Sigmoid colon (tissue), 7 donors: ENCODE measurements around the gene NHERF1. TPM values are rescaled to one million over a fixed set of nuclear protein-coding genes. Genes with fewer than 3 reads are reported as not detected.

ENCODE experiments used
- DNase-seq: peaks from one replicate; pipeline ENCODE4 v3.0.0-alpha.2; 2019
- H3K27ac ChIP-seq, 4 donors: fragments of 200-600 bp; sonication (generic); one replicate each; pipeline ENCODE4 v1.5.1; 2016 to 2019; ENCODE audit warnings: mild to moderate bottlenecking in 1 of 4
- H3K27me3 ChIP-seq, 3 donors: fragments of 200-600 bp; sonication (generic); one replicate each; pipeline ENCODE4 v1.5.1; 2019; ENCODE audit warnings: mild to moderate bottlenecking in 1 of 3
- H3K36me3 ChIP-seq, 4 donors: fragments of 200-600 bp; sonication (generic); one replicate each; pipeline ENCODE4 v1.5.1; 2016 to 2019
- H3K4me1 ChIP-seq, 4 donors: fragments of 200-600 bp; sonication (generic); one replicate each; pipeline ENCODE4 v1.5.1; 2017 to 2019
- H3K4me3 ChIP-seq, 4 donors: fragments of 200-600 bp; sonication (generic); one replicate each; pipeline ENCODE4 v1.5.1; 2017 to 2019; ENCODE audit warnings: mild to moderate bottlenecking in 2 of 4, moderate library complexity in 1 of 4
- H3K9me3 ChIP-seq, 4 donors: fragments of 200-600 bp in 3 of 4; sonication (generic) in 3 of 4; one replicate each; pipeline versions ENCODE4 v1.5.1 to v1.6.1; 2013 to 2019
- EP300 ChIP-seq, 4 donors: sonication (generic); formaldehyde crosslinking; IDR thresholded peaks; one replicate each; pipeline ENCODE4 v1.6.1; 2017; ENCODE audit warnings: antibody characterized with exemption in 4 of 4
- POLR2A ChIP-seq, 2 donors: fragments of 450-650 bp; IDR thresholded peaks; one replicate each; pipeline ENCODE4 v1.6.1; 2016; ENCODE audit warnings: antibody characterized with exemption in 2 of 2, mild to moderate bottlenecking in 2 of 2, moderate library complexity in 2 of 2
- POLR2AphosphoS5 ChIP-seq, 4 donors: sonication (generic); formaldehyde crosslinking; IDR thresholded peaks; one replicate each; pipeline ENCODE4 v1.6.1; 2017; ENCODE audit warnings: antibody characterized with exemption in 4 of 4
- WGBS, 2 donors: extraction: QIAGEN DNeasy Blood & Tissue Kit; methylation state at CpG; one replicate each; pipeline ENCODE4 v1.1.7; 2013; 5-methylcytosine and 5-hydroxymethylcytosine counted together
- intact Hi-C: fragments of 100-400 bp; cut with DNase I; formaldehyde crosslinking; loops from one replicate; pipeline ENCODE4 v1.15.1; 2023
- polyA plus RNA-seq, 3 donors: library from polyadenylated mRNA; stranded (reverse); fragments of 200-250 nt; gene quantifications; one replicate each; pipeline ENCODE4 v1.2.3, GENCODE V29; 2013
- total RNA-seq, 4 donors: library from RNA; depleted of rRNA; stranded (reverse); fragments of >200 nt; gene quantifications; one replicate each; pipeline ENCODE4 v1.1.0, GENCODE V29; 2016
- TF ChIP-seq, protein P1 (sequence below), 4 experiments: fragments of 450-650 bp in 3 of 4; fragments of 200-600 bp in 1 of 4; IDR thresholded peaks; one replicate each; pipeline ENCODE4 v1.5.1; 2016 to 2019; ENCODE audit warnings: antibody characterized with exemption in 4 of 4, mild to moderate bottlenecking in 3 of 4, moderate library complexity in 2 of 4
- donor health status: healthy with polysubstance abuse.
- donor health status: Bipolar disorder and iron deficiency.
- donor health status: healthy.

Gene NHERF1
- total and polyA plus RNA-seq, 7 donors: 6.6 to 420 (median 12.5) TPM

DNA sequence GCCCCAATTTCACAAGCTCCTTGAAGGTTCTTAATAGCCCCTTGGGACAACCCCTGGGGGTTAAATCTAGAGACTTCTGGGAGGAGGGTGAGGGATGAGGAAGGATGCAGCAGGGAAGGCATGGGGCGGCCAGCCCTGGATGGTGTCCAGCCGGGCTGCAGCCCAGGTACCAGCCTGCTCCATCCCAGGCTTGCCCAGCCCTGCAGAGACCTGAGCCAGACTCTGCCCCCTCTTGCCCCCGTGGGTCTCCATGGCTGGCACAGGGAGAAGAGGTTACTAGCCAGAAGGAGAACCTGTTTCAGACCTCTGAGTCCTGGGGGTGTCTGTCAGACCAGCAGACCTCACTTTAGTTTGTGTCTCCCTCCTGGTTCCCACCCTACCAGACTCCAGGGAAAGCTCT, 8.5 kb downstream of the NHERF1 start:
- Histone ChIP-seq H3K4me3 (no peak overlapping the region), H3K27me3 (no peaks in the 10 kb centered on the region), H3K36me3 (no peaks in the 10 kb centered on the region), H3K4me1 (peaks cover 0 to 23% (median 19%) of the 10 kb centered on the region in 4 donors), H3K27ac (no peak overlapping the region), H3K9me3 (no peaks in the 10 kb centered on the region)
- intact Hi-C loops: no loop called here
- WGBS, 2 donors: 70 to 71% methylated on average over 3 of the region's 3 CpGs
- TF ChIP-seq POLR2AphosphoS5 (IDR thresholded peaks at IDR 0.05) (no peak), POLR2A (IDR thresholded peaks at IDR 0.05) (no peak), EP300 (IDR thresholded peaks at IDR 0.05) (no peak)
- TF ChIP-seq, protein P1, sequence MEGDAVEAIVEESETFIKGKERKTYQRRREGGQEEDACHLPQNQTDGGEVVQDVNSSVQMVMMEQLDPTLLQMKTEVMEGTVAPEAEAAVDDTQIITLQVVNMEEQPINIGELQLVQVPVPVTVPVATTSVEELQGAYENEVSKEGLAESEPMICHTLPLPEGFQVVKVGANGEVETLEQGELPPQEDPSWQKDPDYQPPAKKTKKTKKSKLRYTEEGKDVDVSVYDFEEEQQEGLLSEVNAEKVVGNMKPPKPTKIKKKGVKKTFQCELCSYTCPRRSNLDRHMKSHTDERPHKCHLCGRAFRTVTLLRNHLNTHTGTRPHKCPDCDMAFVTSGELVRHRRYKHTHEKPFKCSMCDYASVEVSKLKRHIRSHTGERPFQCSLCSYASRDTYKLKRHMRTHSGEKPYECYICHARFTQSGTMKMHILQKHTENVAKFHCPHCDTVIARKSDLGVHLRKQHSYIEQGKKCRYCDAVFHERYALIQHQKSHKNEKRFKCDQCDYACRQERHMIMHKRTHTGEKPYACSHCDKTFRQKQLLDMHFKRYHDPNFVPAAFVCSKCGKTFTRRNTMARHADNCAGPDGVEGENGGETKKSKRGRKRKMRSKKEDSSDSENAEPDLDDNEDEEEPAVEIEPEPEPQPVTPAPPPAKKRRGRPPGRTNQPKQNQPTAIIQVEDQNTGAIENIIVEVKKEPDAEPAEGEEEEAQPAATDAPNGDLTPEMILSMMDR (IDR thresholded peaks at IDR 0.05): no peak
- DNase-seq: no peak

DNA sequence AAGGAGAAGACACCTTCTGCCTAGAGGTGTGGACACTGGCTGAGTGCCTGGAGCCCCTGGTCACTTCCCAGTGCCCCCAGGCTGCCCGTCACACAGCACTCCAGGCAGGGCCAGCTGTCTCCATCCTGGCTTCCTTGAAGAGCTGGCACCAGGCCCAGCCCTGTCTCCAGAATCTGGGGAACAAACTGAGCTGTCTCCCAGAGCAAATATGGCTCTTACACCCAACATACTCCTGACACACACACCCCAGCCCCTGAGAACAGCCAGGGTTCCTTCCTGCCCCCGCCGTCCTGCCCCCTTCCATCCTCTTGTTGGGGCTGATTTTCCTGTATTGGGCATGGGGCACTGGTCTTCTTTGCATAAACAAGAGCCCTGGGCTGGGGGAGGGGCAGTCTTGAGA, 9.1 kb downstream of the NHERF1 start:
- peaks cover 0 to 23% (median 19%) of the 10 kb centered on the region in 4 donors for H3K4me1 ChIP-seq
- no peaks in the 10 kb centered on the region for H3K27me3 ChIP-seq
- TF ChIP-seq POLR2A (IDR thresholded peaks at IDR 0.05) (no peak), EP300 (IDR thresholded peaks at IDR 0.05) (no peak), POLR2AphosphoS5 (IDR thresholded peaks at IDR 0.05) (no peak)
- TF ChIP-seq, protein P1 (IDR thresholded peaks at IDR 0.05): no peak
- WGBS, 2 donors: 40 to 58% methylated on average over 3 of the region's 3 CpGs
- peak overlapping the region in 2 of 4 donors; percentile 20 to 39 for H3K27ac ChIP-seq
- no peaks in the 10 kb centered on the region for H3K36me3 ChIP-seq
- intact Hi-C loops: no loop called here
- DNase-seq: no peak
- H3K9me3 ChIP-seq: no peaks in the 10 kb centered on the region
- H3K4me3 ChIP-seq: no peak overlapping the region

DNA sequence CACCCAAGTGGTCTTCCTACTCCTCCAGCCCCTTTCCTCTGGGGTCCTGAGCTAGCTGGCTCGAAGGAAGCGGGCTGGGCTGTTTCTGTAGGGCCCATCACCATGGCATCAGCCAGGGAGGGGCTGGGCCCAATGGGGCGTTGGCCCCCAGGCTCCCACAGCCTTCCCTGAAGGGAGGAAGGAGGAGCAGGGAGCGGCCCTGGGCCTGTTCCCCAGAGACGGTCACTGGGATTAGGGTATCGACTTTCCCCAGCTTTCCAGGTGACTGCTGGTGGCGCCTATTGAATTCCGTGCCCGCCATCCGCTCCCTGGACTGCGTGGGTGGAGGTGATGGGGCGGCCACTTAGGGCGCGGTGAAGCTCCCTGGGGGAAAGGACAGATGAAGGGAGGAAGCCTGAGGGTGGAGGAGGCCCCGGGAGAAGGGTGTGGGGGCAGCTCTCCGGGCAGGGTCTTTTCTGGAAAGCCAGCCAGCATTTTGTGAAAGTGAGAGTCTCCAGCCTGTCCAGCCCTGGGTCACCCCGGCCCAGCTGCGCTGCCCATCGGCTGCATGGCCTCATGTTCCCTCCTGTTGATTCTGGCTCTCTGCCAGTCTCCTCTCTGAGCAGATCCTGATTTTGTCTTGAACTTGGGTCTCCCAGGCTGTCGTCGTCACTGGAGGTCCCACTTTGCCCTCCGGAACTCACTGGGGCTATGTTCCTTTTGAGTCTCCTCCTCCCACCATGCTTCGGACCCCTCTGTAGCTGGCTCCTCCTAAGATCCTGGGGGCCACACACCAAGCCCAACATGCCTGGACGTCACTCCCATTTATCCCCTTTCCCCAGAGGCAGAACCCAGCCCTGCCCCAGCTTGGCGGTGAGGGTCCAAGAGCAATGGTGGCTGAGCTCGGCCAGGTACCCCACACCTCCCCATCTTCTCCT, 9.8 kb downstream of the NHERF1 start:
- Histone ChIP-seq H3K4me3 (no peak overlapping the region), H3K36me3 (no peaks in the 10 kb centered on the region), H3K9me3 (no peaks in the 10 kb centered on the region), H3K27me3 (no peaks in the 10 kb centered on the region), H3K27ac (peak overlapping the region in 2 of 4 donors; percentile 20 to 39), H3K4me1 (peaks cover 0 to 23% (median 19%) of the 10 kb centered on the region in 4 donors)
- no peak for TF ChIP-seq POLR2AphosphoS5 (IDR thresholded peaks at IDR 0.05)
- TF ChIP-seq, protein P1 (IDR thresholded peaks at IDR 0.05): no peak
- no peak for TF ChIP-seq POLR2A (IDR thresholded peaks at IDR 0.05)
- no peak for TF ChIP-seq EP300 (IDR thresholded peaks at IDR 0.05)
- DNase-seq: no peak
- 34 to 48% methylated on average over 26 of the region's 26 CpGs for WGBS, 2 donors
- intact Hi-C loops: no loop called here

DNA sequence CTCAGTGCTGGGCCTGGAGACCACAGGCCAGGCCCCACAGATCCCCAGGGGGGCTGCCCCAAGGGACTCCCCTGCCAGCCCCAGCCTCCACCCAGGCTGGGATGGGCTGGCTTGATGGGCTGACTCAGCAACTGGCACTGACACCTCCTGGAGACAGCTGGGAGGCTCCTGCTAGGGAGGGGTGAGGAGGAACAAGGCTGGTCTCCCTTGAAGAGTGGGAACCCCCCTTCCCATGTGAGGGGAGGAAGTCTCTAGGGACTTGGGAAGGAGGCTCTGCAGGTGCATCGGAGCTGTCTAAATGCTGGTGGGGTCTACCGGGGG, 10.4 kb downstream of the NHERF1 start:
- H3K36me3 ChIP-seq: no peaks in the 10 kb centered on the region
- WGBS, 2 donors: 37 to 88% methylated on average over 2 of the region's 2 CpGs
- H3K27ac ChIP-seq: peak overlapping the region in 1 of 4 donors; percentile 20
- H3K4me1 ChIP-seq: peaks cover 0 to 23% (median 19%) of the 10 kb centered on the region in 4 donors
- H3K9me3 ChIP-seq: no peaks in the 10 kb centered on the region
- no peaks in the 10 kb centered on the region for H3K27me3 ChIP-seq
- no peak overlapping the region for H3K4me3 ChIP-seq
- intact Hi-C loops: no loop called here
- no peak for TF ChIP-seq POLR2A (IDR thresholded peaks at IDR 0.05)
- no peak for TF ChIP-seq EP300 (IDR thresholded peaks at IDR 0.05)
- TF ChIP-seq, protein P1 (IDR thresholded peaks at IDR 0.05): no peak
- TF ChIP-seq POLR2AphosphoS5 (IDR thresholded peaks at IDR 0.05): no peak
- DNase-seq: no peak
